GM18499 (cell line): Measurements from ENCODE around the gene TBX1.
"Not testable (repeated sequence)": the region's sequence is repeated elsewhere in the genome, so short reads cannot be mapped to it uniquely, and the experiment has no call there.

ENCODE experiments used
- ATAC-seq: cut with Tn5 transposase; IDR thresholded peaks from one replicate; pipeline ENCODE4 v1.9.1; 2021; ENCODE audit warnings: moderate number of reproducible peaks; ENCODE audit not compliant: insufficient read depth, unreplicated experiment

TBX1 gene

DNA sequence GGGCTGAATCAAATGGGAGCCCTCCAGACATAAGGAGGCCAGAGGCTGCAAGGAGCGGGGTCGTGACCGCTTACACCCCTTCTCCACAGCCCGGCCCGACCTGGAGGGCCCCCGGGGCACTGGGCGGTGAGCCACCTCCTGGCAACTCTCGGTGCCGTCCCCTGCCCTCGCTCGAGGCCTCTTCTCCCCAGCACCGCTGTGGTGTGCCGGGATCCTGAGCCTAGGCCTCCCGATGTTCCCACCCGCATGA lies 37.7 kb upstream of the TBX1 start:
- no peak for ATAC-seq

DNA sequence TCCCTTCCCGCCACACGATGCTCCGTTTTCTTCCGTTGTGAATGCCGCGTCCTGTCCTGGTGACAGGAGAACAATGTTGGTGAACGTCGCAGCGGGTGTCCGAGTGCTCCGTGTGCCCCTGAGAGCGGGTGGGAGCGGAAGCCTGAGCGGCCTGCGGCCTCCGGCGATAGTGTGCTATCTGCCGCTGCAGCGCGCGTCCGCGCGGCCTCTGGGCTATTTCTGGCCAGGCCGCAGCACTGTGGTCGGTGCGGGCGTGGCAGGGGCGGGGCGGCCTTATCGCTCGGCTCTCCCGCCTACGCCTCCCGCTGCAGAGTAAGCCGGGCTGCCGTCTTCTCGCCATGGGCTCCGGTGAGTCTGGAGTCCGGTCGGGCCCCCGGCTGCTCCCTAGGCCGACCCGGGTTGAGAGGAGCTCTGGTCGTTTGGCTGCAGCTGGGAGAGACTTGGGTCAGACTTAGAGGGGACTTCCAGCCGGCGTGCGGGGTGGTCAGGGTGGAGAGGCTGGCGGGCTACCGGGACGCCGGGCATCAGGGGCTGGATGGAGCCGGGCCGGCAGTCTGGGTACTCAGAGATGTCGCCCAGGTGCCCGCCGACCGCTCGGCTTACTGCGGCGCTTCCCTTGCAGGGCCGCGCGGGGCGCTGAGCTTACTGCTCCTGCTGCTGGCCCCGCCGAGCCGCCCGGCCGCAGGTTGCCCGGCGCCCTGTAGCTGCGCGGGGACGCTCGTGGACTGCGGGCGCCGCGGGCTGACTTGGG lies 37.2 kb upstream of the TBX1 start, which contains the start of gene GP1BB:
GP1BB (plus strand) TSS at position 308 of the 751 bp plus-strand sequence; CDS start at position 339, 31 bp downstream.
- no peak for ATAC-seq

DNA sequence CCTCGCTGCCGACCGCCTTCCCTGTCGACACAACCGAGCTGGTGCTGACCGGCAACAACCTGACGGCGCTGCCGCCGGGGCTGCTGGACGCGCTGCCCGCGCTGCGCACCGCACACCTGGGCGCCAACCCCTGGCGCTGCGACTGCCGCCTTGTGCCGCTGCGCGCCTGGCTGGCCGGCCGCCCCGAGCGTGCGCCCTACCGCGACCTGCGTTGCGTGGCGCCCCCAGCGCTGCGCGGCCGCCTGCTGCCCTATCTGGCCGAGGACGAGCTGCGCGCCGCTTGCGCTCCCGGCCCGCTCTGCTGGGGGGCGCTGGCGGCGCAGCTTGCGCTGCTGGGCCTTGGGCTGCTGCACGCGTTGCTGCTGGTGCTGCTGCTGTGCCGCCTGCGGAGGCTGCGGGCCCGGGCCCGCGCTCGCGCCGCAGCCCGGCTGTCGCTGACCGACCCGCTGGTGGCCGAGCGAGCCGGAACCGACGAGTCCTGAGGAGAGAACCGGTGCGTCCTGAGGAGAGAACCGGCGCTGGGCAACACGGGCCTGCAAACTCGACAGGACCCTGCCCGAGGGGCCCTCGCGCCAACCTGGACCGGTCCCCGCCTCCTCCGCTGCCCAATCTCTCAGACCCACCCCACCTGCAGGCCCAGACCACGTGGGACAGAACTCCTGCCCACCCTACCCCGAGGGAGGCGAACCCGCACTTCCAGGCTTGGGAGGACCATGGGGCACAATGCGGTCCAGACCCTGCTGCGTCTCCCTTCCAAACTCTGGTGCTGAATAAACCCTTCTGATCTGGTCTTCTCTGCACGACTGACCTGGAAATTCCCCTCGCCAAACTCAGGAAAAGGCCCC lies 36.4 kb upstream of the TBX1 start:
- no peak for ATAC-seq

DNA sequence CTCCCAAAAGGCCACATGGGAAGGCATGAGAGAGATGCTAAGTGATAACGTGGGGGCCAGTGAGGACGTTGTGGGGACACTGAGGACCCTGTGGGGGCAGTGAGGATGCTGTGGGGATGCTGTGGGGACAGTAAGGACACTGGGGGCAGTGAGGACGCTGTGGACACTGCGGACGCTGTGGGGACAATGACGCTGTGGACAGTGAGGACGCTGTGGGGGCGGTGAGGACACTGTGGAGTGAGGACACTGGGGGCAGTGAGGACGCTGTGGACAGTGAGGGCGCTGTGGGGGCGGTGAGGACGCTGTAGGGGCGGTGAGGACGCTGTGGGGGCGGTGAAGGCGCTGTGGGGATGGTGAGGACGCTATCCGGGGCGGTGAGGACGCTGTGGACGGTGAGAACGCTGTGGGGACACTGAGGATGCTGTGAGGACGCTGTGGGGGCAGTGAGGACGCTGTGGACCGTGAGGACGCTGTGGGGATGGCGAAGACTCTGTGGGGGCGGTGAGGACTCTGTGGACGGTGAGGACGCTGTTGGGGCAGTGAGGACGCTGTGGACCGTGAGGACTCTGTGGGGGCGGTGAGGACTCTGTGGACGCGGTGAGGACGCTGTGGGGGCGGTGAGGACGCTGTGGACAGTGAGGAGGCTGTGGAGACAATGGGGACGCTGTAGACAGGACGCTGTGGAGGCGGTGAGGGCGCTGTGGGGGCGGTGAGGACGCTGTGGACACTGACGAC lies 35.5 kb upstream of the TBX1 start:
- no peak for ATAC-seq

DNA sequence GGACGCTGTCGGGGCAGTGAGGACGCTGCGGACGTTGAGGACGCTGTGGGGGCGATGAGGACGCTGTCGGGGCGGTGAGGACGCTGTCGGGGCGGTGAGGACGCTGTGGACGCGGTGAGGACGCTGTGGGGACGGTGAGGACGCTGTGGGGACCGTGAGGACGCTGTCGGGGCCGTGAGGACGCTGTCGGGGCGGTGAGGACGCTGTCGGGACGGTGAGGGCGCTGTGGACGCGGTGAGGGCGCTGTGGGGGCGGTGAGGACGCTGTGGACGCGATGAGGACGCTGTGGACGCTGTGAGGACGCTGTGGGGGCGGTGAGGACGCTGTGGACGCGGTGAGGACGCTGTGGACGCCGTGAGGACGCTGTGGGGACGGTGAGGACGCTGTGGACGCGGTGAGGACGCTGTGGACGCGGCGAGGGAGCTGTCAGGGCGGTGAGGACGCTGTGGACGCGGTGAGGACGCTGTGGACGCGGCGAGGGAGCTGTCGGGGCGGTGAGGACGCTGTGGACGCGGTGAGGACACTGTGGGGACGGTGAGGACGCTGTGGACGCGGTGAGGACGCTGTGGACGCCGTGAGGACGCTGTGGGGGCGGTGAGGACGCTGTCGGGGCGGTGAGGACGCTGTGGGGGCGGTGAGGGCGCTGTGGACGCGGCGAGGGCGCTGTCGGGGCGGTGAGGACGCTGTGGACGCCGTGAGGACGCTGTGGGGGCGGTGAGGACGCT lies 34.4 kb upstream of the TBX1 start:
- ATAC-seq = not testable (repeated sequence)

DNA sequence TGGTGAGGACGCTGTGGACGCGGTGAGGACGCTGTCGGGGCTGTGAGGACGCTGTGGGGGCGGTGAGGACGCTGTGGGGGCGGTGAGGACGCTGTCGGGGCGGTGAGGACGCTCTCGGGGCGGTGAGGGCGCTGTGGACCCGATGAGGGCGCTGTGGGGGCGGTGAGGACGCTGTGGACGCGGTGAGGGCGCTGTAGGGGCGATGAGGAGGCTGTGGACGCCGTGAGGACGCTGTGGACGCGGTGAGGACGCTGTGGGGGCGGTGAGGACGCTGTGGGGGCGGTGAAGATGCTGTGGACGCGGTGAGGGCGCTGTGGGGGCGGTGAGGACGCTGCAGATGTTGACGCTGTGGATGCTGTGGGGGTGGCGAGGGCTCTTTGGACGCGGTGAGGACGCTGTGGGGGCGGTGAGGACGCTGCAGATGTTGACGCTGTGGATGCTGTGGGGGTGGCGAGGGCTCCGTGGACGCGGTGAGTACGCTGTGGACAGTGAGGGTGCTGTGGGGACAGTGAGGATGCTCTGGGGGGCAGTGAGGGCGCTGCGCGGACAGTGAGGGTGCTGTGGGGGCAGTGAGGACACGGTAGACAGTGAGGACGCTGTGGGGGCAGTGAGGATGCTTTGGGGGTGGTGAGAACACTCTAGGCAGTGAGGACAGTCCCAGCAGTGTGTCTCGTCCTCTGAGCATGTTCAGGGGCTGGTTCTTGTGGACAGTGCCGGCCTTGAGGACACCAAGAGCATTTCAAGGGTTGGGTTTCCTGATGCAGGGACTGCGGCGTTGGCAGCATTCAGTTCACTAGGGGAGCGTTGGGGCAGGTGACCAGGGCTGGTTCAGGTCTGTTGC lies 33.0 kb upstream of the TBX1 start:
- no peak for ATAC-seq

DNA sequence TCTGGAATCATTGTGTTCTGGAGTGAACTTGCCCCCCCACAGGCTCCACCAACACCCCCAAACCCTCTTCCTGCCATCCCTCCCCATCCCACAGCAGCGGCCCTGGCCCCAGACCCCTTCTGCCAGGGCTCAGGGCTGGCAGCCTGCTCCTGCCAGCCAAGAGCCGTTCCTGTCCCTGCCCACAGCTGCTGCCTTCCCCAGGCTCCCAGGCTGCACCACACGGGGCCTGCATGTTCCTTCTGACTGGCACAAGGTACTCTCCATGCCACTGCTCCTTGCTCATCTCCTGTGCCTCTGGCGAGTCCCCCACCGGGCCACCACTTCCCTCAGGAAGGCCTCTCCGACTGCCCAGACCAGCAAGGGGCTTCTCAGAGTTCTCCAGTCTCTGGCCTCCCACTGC lies 32.3 kb upstream of the TBX1 start:
- ATAC-seq = no peak

DNA sequence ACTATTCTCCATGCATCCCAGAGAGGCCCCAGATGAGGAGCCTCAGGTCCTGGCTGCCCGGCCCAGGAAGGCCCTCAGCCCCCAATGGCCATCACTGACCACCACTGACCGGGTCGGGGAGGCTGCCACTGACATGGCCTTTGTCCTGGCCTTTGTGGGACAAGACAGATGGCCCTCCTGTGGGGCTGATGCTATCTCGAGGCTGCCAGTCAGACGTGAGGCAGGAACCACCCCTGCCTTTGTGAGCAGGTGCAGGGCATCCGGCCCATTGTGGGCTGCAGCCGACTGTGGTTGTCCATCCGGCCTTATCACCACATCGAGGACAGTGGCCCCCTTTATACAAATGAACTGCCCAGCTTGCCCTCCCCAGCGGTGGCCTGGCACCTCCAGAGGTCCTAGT lies 31.7 kb upstream of the TBX1 start:
- ATAC-seq = no peak

DNA sequence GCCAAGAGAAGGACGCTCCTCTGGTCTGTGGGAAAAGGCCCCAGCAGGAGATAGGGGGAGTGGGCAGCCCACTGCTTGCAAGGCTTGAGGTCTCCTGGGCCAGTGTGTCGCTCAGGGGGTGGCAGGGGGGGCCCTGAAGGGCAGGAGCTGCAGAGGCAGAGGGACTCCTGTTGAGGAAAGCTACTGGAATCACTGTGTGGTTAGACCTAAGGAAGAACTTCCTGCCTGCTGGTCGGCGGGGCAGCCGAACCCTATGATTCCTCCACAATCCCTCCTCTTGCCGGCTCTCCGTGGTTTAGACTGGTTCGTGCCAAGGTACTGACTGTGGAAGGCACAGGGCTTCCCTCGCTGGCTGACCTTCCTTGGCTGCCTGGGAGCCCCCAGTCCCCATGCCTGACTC lies 31.1 kb upstream of the TBX1 start:
- ATAC-seq = no peak

DNA sequence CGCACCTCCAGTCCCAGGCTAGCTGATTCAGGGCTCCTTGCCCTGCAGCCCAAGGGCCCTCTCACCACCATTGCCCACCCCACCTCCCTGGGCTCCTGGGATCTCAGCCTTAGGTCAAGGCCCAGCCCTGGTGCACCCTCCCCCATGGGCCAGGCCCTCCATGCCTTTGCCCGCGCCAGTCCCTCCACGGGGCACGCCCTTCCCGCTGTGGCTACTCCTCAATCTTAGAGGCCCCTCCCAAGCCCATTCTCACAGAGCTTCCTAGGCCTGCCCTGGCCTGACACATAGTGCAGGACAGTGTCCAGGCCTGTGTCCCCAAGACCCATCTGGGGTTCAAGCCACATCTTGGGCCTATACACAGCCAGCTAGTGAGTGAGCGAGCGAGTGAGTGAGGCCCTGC lies 30.4 kb upstream of the TBX1 start:
- no peak for ATAC-seq

DNA sequence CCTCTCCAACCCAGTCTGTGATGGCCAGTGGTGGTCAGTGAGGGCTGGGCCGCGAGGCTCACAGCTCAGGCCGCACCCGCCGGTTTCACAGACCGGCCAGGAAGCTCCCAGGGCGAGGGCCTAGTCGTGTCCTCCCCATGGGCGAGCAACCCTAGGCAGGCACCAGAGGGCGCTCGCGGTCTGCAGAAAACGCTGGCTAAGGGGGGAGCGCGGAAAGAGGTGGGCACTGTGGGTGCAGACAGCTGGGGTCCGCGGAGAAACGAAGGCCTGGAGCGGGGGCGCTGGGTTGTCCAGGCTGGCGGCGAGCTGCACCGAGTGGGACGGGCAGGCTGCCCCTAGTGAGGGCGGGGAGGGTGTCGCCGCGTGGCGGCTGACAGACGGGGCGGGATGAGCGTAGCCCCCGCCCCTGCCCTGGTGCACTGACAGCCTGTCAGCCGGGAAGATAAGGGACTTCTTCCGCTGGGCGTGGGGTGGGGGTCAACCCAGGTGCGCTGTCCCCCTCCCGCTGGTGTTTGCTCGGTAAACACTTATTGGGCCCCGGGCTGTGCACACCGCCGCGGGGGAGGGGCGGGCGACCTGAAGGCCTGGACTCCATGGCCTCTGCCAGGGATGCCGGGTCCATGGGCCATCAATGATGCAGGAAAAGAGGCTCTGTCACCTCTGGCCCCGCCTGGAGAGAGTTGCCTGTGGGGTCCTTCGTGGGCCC lies 29.8 kb upstream of the TBX1 start:
- no peak for ATAC-seq

DNA sequence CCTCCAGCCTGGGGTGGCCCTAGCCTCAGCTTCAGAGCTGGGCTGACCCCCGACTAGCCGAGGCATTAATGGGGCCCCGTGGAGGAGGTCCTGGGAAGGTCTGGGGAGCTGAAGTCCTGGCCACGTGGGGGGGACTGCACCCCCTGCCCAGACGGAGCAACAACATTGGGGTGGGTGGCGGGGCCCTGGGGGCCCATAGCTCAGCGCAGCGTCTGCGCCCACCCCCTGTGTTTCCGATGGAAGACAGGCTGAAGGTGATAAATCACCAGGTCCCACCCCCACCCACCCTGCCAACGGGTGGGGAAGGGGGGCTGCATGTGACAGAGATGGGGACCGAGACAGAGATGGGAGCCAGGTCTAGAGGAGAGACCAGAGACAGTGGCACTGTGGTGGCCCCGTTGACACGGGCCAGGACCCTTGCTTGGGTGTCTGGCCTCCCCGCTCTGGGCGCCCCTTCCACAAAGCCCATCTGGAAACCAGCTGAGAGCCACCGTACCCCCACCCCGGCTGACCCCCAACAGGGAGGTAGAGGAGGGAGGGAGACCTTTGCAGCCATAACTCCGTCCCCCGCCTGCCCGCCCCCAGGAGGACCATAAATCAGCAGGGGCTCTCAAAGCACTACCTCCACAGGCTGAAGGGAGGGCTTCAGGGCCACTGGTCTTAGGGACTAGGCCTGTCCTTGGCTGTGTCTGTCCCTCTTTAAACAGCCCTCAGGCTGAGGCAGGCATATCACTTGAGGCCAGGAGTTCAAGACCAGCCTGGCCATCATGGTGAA lies 29.0 kb upstream of the TBX1 start:
- no peak for ATAC-seq

DNA sequence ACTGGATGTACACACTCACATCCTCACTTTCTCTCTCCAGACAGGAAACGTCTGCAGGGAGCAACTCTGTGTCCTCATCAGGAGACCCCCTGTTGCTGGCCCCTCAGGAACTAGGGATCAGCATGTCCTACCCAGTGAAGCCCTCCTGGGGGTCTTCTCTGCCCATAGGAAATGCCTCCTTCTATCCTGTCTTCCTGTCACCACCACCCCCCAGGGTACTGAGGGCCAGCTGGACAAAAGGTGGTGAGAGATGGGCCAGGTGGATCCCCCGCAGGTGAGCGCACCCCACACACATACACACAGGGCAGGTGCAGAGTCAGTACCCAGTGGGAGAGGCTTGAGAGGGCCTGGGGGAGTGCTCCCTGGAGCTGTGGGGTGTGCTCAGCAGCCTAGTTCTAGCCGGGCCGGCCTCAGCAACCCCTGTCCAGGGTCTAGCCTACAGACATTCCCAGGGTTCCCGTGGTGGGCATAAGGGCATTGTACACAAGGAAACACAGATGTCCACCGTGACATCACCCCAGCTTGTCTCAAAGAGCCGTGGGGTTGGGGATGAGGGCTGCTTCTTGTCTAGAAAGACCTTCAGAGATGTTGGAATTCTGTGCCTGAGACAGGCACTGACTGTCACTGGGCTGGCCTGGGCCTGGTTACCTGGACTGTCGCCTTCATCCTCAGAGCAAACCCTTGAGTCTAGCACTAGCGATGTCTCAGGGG lies 28.0 kb upstream of the TBX1 start:
- ATAC-seq = no peak

DNA sequence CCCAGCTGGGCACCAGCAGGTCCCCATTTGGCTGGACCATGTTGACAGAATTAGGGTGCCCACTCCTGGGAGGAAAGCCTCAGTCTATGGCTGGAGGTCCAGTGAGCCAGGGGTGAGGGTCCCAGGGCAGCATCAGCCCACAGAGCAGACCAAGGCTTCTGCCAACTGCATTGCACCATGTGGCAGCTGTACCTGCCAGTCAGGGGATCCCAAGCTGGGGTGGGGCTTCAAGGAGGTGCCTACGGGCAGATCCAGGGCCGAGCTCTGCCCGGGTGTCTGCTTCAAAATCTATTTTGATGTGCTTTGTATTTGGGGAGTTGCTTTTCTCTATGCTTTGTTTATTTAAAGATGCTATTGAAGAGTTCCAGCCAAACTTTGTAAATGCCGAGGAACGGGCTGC lies 26.8 kb upstream of the TBX1 start:
- no peak for ATAC-seq

DNA sequence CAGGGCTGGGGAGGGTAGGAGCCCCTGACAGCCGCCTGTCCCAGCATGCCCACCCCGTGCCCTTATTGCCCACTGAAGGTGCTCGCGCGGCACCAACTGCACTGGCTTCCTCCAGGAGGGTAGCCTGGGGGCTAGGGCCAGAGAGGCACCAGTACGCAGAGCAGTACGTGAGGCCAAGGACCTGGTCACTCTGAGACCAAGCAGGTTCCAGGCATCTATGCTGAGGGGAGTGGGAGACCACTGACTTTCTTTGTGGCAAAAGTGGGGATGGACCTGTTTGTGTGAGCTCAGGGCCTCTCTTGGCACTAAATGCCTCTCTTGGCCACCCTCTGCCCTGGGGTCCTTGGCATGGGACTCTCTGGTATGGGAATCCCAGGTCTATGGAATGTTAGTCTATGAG lies 26.4 kb upstream of the TBX1 start:
- no peak for ATAC-seq

DNA sequence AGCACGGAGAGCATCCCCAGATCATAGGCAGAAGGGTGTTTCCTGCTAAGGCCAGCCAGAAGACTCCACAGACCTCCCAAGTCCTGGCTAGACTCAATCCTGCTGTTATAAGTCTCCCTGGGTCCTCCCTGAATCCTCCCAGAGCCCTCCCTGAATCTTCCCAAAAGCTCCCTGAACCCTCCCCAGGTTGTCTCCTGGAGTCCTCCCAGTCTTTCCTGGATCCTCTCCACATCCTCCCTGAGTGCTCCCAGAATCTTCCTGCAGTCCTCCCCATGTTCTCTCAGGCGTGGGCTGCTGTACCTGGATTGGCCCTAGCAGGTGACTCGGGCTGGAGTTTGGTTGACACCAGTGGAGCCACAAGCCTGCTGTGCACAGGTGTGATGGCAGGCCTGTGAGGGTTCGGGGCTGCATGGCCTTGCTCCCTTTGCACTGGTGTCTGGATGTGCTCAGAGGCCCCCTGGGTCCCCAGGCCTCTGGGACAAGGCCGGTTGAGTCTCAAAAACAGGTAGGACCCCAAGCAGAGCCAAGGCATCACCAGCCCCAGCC lies 25.7 kb upstream of the TBX1 start:
- ATAC-seq = no peak

DNA sequence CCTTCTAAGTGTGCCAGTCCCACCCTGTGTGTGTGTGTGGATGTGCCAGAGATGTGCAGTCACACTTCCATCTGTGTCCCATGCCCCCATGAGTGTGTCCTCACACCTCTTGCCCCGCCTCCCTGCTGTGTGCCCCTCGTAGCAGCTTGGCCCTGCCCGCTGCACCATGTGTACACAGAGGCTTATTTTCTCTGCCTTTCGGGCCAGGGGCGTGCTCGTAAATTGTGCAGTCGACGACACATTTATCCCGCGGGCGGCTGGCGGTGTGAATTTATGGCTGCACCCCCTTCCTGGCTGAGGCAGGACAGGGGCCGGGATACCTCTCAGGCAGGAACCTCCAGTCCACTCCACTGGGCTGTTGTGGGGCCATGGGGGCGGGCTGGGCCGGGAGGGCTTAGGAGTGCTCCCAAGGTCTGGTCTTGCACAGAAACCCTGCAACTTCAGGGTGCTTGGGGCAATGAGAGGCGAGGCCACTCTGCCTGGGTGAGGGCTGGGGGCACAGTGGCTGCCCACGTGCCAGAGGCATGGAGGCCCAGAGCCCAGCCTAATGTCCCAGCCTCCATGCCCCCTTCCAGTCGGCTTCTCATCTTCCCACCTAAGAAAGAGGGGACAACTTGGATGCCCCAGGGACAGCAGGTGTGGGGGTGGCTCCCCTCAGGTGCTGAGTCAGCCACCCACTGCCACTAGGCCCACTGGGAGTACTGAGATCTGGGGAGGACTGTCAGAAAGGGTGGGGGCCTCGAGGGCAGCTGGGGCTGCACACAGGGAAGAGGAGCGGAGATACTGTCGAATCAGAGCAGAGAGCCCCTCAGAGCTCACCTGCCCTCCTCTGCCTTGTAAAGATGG lies 24.7 kb upstream of the TBX1 start:
- ATAC-seq = no peak
